NCI-H2029 (cell line): ENCODE results near the gene APPBP2.

Experiments
- DNase-seq: peaks from one replicate; lab custom pipeline; 2025; lab: John Stamatoyannopoulos, UW

APPBP2 gene

DNA sequence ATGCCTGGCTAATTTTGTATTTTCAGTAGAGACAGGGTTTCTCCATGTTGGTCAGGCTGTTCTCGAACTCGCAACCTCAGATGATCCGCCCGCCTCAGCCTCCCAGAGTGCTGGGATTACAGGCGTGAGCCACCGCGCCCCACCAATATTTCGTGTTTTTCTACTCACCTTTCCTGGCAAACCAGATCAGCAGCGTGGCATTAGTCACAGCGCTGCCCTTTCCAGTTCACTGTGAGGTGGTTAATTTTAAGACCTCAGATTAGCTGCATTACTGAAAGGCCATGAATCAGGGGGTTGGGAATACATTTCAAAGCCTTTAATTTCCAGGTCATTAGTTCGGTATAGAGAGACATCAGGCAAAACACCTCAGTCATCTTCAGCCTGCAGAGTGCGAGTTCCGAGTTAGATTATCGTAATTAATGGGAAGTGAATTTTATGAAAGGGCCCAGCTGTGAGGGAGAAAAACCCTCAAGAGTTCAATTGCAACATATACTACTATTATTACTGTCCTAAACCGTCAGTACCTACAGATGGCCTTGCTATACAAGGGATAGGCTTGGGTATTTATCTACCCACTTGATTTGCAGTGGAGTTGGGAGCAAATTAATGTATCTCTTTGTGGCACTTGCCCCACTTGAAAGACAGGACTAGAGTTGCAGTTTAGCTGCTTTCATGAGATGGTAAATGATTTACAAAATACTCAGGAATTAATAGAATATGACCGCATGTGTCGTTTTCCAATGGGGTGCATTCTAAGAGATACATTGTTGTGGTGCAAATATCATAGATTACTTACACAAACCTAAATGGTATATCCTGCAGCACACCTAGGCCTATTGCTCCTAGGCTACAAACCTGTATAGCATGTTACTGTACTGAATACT, 132.0 kb downstream of the APPBP2 start:
- DNase-seq, result no peak
